Activated T-cell treated with anti-CD3 and anti-CD28 coated beads, Interleukin-2, amount 50 U/mL, for 4 hours (primary cell): Measurements from ENCODE around the gene SH3TC1. TPM values are rescaled to one million over a fixed set of nuclear protein-coding genes. Genes with fewer than 3 reads are reported as not detected.
A peak's percentile ranks its signal among the peaks of the same experiment; 100 is the strongest.

Source experiments
- ATAC-seq, 2 donors: fragments of 200-7000 bp; cut with Tn5 transposase; one replicate each; pipeline ENCODE4 v1.10.0; 2021
- DNase-seq: peaks from one replicate; pipeline ENCODE4 v3.0.0-alpha.2; 2020
- H3K27me3 Mint-ChIP-seq: one replicate; pipeline ENCODE4 v1.8.0; 2021; ENCODE audit warnings: low read depth, mixed read lengths
- H3K36me3 Mint-ChIP-seq: one replicate; pipeline ENCODE4 v1.8.0; 2022; ENCODE audit warnings: mixed read lengths; ENCODE audit not compliant: insufficient read depth
- H3K4me1 Mint-ChIP-seq: one replicate; pipeline ENCODE4 v1.8.0; 2021; ENCODE audit warnings: low read depth, mixed read lengths
- H3K4me3 Mint-ChIP-seq: one replicate; pipeline ENCODE4 v1.8.0; 2021; ENCODE audit warnings: mild to moderate bottlenecking, moderate library complexity, mixed read lengths
- H3K9me3 Mint-ChIP-seq: one replicate; pipeline ENCODE4 v1.8.0; 2021; ENCODE audit warnings: mixed read lengths
- total RNA-seq, 3 donors: library from RNA; stranded (reverse); gene quantifications; one replicate each; pipeline ENCODE4 v1.2.1, GENCODE V29; 2021

Gene SH3TC1
- total RNA-seq, 3 donors from 2014 or later: 3.0 to 8.8 (median 4.0) TPM

DNA sequence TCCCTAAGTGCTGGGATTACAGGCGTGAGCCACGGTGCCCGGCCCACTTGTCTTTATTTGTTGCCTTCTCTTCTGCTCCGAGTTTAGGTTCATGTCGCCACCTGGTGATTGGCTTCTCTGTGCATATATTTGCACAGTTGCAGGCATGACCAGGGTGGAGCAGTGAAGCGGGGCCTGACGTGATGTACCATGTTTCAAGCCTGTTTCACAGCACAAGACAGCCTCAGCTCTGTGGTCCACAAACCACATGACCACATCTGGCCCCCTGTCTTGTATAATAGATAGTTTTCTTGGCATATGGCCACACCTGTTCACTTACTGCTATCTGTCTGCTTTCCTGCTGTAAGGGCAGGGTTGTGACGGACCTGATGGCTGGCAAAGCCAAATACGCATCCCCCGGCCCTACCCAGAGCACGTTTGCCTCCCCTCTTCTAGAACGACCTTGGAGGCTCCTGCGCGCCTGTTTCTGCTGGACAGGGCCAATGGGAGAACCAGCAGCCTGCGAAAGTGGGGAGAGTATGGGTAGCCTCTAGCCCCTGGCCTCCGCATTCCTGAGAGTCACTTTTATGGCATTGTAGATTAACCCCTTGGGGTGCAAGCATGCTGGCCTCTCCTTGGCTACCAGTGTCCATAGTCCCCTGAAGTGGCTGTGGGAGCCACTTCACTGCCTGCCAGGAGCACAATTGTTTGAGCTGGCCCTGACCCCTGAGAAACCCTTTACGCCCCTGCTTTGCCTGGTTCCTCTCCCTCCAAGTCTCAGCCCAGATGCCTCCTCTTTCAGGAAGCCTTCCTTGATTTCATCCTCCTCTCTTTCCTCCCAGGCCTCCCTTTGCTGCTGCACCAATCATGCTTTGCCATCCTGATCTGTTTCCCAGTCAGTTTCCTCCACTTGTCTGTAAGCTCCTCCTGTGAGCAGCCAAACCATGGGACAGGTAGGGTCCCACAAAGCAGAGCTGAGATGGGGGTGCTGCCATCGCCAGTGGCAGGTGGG lies 6.0 kb upstream of the SH3TC1 start:
- H3K9me3 Mint-ChIP-seq: no peaks in the 10 kb centered on the region
- H3K4me3 Mint-ChIP-seq: no peak overlapping the region
- peaks cover 3% of the 10 kb centered on the region for H3K4me1 Mint-ChIP-seq
- no peaks in the 10 kb centered on the region for H3K27me3 Mint-ChIP-seq
- ATAC-seq (peak; percentile 39 to 49), DNase-seq (no peak)
- H3K36me3 Mint-ChIP-seq: no peaks in the 10 kb centered on the region

DNA sequence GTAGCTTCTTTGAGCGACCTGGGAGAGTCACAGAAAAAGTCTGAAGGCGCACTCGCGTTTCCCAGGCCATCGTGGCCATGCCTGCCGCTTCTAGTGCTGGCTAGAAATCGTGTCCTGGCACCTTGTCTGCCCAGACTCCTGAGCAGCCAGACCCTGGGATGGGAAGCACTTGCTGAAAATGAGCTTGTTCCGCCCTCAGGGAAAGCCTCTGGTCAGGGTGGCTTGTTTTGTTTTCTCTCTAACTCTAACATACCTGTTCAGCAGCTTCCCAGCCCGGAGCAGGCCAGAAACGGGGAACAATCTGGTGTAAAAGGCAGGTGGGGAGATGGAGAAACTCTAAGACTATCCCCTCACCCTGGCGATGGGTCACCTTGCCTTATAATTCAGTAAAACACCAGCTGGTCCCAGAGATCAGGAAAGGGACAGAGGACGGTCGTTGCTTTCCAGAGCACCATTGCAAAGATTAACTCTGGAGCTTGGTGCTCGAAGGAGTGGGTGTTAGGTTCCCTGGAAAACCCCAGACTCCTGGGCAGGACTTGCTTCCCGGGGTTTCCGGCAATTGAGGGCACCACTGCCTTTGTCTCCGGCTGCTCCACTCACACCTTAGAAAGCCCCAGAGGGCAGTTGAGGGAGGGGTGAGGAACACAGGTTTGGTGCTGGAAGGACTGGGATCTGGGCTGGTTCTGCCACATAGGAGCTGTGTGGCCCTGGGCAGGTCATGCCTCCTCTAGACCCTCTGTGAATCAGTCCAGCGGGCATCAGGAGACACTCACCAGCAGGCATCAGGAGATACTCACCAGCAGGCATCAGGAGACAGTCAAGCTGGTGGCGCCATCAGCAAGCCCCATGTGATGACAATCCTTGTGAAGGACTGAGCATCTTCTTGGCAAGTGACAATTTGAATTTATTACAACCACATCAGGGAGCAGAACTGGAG lies 4.5 kb upstream of the SH3TC1 start:
- no peaks in the 10 kb centered on the region for H3K27me3 Mint-ChIP-seq
- no peak for ATAC-seq
- no peaks in the 10 kb centered on the region for H3K9me3 Mint-ChIP-seq
- no peaks in the 10 kb centered on the region for H3K36me3 Mint-ChIP-seq
- no peak overlapping the region for H3K4me3 Mint-ChIP-seq
- peaks cover 16% of the 10 kb centered on the region for H3K4me1 Mint-ChIP-seq
- DNase-seq: no peak

DNA sequence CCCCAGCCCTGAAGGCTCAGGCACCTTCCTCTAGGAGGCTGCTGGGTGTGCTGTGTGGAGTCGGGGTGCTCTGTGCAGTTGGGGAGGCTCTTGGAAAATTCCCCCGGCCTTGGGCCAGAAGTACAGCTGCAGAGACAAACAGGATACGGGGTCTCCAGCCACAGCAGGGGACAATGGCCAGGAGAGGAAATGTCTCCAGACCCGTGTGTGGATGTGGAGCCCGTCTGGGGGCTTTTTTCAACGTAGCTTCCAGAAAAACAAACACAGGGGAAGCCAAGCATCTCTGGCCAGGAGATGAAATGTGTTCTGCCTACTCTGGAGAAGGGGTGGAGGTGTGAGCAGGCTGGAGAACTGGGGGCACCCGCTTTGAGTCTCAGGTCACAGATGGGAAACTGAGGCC lies 3.7 kb upstream of the SH3TC1 start:
- no peaks in the 10 kb centered on the region for H3K9me3 Mint-ChIP-seq
- peaks cover 22% of the 10 kb centered on the region for H3K4me1 Mint-ChIP-seq
- H3K27me3 Mint-ChIP-seq: no peaks in the 10 kb centered on the region
- H3K36me3 Mint-ChIP-seq: no peaks in the 10 kb centered on the region
- DNase-seq: no peak
- ATAC-seq: no peak
- no peak overlapping the region for H3K4me3 Mint-ChIP-seq

DNA sequence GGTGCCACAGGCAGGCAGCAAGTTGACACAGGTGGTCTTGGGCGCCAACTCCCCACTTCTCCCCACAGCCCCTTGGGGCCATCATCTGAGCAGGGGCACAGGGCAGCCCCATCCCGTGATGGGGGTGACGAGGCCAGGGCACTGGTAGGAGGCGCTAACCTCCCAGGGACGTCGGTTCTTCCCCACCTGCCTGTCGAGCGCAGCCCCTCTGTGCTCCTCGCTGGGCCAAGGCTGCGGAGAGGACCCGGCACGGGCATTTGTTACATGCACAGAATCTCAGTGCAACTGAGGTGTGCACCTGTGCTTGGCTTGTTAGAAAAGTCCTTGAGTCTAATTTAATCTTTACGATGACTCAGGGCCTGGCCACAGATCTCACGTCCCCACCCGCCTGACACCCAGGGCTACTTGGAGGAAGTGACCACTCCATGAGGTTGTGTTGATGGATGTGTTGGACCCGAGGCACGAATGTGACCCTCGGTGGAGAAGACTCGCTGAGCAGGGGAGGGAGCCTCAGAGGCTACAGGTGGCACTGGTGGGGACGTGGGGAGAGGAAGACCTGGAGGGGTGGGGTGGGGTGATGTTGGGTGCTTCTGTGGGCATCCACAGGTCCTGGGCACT lies 3.1 kb upstream of the SH3TC1 start:
- DNase-seq (no peak), ATAC-seq (no peak)
- no peaks in the 10 kb centered on the region for H3K36me3 Mint-ChIP-seq
- H3K9me3 Mint-ChIP-seq: no peaks in the 10 kb centered on the region
- H3K4me1 Mint-ChIP-seq: peaks cover 27% of the 10 kb centered on the region
- no peaks in the 10 kb centered on the region for H3K27me3 Mint-ChIP-seq
- H3K4me3 Mint-ChIP-seq: no peak overlapping the region

DNA sequence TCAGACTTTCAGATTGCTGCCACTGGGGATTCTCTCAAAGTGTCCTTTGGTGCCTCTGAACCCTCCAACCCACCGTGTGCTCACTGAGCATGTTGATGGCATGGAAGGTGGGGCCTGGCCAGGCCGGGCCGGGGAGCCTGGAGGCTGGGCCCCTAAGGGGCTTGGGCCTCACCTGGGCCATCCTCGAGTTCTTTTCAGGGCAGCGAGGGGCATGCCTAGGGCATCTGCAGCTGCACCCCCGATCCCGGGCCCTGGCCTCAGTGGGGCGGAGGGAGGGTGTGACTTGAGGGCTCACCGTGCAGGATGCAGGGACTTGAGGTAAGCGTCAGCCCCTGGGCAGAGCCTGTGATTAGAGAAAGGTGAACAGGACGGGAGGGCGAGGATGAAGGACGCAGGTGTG lies 1.6 kb upstream of the SH3TC1 start:
- no peak overlapping the region for H3K4me3 Mint-ChIP-seq
- DNase-seq (no peak), ATAC-seq (no peak)
- H3K36me3 Mint-ChIP-seq: no peaks in the 10 kb centered on the region
- peaks cover 42% of the 10 kb centered on the region for H3K4me1 Mint-ChIP-seq
- no peaks in the 10 kb centered on the region for H3K9me3 Mint-ChIP-seq
- no peaks in the 10 kb centered on the region for H3K27me3 Mint-ChIP-seq

DNA sequence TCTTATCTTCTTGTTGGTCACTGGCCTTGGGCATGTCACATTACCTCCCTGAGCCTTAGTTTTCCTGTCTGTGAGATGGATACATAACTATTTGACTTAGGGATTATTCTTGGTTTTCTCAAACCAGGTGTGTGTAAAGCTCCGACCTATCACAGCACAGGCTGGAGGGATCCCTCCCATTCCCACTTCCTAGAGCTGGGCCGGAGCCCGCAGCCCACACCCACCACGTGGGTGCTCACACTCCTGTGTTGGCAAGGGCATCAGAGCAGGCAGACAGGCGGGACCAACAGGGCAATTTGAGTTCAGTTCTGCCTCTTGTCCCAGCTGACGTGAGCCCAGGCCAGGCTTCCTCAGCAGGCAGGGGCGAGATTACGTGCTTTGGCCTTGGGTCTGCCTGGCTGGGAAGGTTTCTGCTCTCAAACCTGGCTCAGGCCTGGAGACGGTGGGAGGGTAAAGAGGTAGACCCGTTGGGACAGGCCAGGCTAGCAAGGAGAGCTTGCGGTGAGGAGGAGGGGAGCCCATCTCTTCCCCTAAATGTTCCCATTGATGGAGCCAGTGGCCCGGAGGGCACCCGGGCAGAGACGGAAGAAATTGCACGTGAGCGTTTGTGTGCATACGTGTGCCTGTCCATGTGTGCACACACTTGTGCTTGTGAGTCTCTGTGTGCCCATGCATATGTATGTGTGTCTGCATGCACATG lies 734 bp upstream of the SH3TC1 start:
- peaks cover 42% of the 10 kb centered on the region for H3K4me1 Mint-ChIP-seq
- DNase-seq: no peak
- no peaks in the 10 kb centered on the region for H3K27me3 Mint-ChIP-seq
- H3K9me3 Mint-ChIP-seq: no peaks in the 10 kb centered on the region
- H3K36me3 Mint-ChIP-seq: no peaks in the 10 kb centered on the region
- peak overlapping the region; percentile 88 for H3K4me3 Mint-ChIP-seq
- no peak for ATAC-seq

DNA sequence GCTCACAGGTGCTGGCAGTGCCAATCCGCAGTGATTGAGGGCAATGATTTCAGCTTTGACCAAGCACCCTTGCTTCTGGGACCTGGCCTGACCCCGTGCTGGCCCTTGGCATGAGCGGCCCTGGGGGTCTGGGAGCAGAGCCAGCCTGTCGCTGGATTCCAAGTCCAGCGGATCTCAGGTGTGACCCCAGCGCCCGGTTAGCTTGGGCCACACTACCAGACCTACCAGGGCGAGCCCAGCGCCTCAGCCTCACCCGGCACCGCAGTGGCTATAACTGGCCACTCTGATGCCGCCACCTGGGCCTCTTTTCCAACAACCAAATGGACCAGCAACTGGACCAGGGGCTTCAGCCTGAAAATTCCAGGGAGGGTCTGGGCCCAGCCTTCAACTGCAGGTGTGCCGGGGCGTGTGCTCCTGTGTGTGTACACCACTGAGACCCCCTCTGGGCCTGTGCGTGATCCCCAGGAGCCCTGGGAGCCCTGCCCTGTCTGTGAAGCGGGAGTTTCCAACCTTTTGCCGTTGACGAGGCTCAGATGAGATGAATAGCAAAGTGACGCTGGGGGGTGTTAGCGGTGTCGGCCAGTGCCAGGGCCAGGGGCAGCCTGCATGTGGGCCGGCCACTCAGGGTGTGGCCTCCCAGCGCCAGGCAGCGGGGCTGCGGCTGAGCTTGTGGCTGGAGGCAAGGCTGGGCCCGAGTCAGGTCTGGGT lies 658 bp downstream of the SH3TC1 start:
- no peaks in the 10 kb centered on the region for H3K36me3 Mint-ChIP-seq
- H3K4me3 Mint-ChIP-seq: peak overlapping the region; percentile 88
- no peaks in the 10 kb centered on the region for H3K27me3 Mint-ChIP-seq
- ATAC-seq (peak; percentile 10 to 20), DNase-seq (no peak)
- peaks cover 42% of the 10 kb centered on the region for H3K4me1 Mint-ChIP-seq
- H3K9me3 Mint-ChIP-seq: no peaks in the 10 kb centered on the region

DNA sequence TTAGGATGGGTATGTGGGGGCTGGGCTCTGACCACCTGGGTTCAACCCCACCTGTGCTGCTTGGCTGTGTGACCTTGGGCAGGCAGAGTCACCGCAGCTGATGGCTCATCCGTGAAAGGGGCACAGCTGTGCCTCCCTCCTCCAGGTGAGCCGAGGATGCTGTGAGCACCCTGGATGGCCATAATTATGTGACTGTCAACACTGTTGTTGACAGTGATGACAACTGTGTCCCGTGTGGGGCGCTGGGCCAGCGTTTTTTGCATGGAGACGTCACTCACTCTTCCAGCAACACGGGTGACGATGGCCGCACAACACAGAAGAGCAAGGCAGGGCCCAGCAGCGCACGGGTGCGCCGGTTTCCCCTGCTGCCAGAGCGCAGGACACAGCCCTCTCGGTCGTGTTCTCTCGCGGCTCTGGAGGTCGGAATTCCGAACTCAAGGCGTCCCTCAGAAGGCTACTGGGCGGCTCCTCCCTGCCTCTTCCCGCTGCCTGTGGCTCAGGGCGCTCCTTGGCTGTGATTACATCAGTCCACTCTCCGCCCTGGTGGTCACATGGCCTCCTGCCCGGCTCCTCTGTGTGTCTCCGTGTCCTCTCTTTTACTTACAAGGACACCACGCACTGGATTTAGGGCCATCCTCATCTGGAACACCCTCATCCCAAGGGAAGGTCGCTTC lies 1.3 kb downstream of the SH3TC1 start:
- peak; percentile 3 to 4 for ATAC-seq
- peaks cover 42% of the 10 kb centered on the region for H3K4me1 Mint-ChIP-seq
- H3K36me3 Mint-ChIP-seq: no peaks in the 10 kb centered on the region
- no peaks in the 10 kb centered on the region for H3K27me3 Mint-ChIP-seq
- DNase-seq: no peak
- H3K4me3 Mint-ChIP-seq: peak overlapping the region; percentile 88
- H3K9me3 Mint-ChIP-seq: no peaks in the 10 kb centered on the region

DNA sequence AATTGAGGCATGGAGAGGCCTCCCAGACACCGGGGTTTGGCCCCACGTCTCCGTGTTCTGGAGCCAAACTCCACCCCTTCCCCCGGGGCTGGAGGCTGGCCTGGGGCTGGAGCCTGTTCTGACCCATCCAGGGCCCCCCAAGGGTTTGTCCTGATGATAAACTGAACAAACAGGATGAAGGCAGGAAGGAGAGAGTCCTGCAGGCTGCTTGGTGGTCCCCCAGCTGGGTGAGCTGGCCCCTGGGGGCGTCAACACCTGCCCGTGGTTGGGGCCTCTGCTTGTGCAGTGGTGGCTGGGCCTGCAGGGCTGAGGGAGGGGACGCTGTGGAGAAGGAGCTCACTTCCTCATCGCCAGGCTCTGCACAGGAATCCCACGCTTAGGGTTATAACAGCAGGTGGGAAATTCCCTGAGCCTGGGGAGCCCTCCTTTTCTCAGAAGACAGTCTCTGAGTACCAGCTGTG lies 2.3 kb downstream of the SH3TC1 start:
- H3K27me3 Mint-ChIP-seq: no peaks in the 10 kb centered on the region
- H3K9me3 Mint-ChIP-seq: no peaks in the 10 kb centered on the region
- peak; percentile 43 for DNase-seq
- H3K36me3 Mint-ChIP-seq: no peaks in the 10 kb centered on the region
- peaks cover 44% of the 10 kb centered on the region for H3K4me1 Mint-ChIP-seq
- ATAC-seq: peak; percentile 56 to 67
- peak overlapping the region; percentile 88 for H3K4me3 Mint-ChIP-seq

DNA sequence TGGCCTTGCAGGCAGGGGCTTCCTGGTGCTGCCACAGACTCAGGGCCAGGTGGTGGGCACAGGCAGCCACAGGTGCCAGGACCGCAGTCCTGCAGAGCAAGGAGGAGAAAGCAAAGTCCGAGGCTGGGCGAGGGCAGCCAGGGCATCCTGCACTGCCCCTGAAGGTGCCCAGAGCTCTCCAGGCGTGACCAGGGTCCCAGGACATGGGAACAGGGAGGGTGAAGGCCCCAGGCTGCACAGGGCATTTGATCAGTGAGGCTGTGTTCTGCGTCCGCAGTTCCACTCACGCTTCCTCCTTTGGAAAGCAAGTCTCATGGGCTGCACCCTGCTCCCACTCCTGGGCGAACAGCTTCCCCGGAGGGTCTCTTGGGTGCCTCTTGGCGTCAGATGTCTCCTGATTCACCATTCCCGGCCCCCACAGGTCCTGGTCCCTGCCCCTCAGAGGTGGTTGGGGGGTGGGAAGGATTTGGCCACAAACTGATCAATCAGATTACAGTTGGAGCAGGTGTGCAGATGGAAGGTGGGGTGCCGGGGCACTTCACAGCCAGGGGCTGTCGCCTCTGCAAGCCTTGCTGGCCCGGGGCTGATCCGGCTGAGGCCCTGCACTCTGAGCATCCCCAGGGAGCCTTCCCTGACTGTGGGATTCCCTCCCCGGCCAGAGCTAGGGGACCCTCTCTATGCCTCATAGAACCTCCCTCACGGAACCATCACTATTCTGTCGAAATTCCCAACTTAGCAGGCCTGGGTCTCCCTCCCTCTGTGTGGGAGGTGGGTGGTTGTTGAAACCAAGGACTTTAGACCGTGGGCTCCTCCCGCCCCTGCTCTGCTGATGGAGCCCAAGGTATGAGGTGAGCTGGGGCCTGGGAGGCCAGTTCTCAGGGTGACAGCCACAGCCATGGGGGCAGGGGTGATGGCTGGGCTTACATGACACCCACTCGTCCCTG lies 3.3 kb downstream of the SH3TC1 start:
- H3K9me3 Mint-ChIP-seq: no peaks in the 10 kb centered on the region
- peak overlapping the region; percentile 88 for H3K4me3 Mint-ChIP-seq
- H3K36me3 Mint-ChIP-seq: peaks cover 3% of the 10 kb centered on the region
- H3K4me1 Mint-ChIP-seq: peaks cover 44% of the 10 kb centered on the region
- no peak for DNase-seq
- ATAC-seq: no peak
- no peaks in the 10 kb centered on the region for H3K27me3 Mint-ChIP-seq

DNA sequence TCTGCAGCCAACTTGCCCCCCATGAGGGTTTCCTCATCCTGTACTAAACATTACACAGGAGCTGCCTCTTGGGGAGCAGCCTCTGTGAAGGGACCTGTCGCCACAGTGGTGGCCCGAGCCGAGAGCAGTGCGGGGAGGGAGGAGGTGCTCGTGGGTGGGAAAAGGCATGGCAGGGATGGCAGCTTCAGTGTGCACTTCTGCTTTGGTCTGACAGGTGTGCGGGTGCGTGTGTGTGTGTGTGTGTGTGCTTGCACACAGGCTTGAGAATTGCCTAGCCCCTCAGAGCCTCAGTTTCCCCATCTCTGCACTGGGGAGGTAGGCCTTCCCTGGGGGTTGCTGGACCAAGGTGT lies 3.9 kb downstream of the SH3TC1 start:
- no peaks in the 10 kb centered on the region for H3K27me3 Mint-ChIP-seq
- H3K4me1 Mint-ChIP-seq: peaks cover 44% of the 10 kb centered on the region
- no peaks in the 10 kb centered on the region for H3K9me3 Mint-ChIP-seq
- peaks cover 6% of the 10 kb centered on the region for H3K36me3 Mint-ChIP-seq
- ATAC-seq (no peak), DNase-seq (no peak)
- no peak overlapping the region for H3K4me3 Mint-ChIP-seq

DNA sequence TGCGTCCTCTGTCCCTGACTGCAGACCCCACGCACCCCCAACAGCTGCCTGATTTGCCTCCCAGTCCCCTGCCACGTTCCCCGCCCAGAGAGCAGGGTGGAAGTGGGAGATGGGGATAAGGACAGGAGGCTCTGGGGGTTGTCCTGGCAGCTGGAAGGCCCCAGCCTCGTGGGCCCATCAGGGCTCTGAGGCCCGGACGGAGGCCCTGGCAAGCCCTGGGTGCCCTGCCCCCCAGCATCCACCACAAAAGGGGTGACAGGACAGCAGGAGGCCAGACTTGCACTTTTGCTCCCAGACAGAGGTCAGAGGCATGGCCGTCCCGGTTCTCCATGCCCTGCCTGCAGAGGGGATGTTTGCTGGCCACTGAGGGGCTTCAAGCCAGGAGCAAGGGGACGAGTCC lies 4.7 kb downstream of the SH3TC1 start:
- peaks cover 6% of the 10 kb centered on the region for H3K36me3 Mint-ChIP-seq

More for the DNA sequence above, 4.7 kb downstream of the SH3TC1 start:
- H3K27me3 Mint-ChIP-seq: no peaks in the 10 kb centered on the region
- no peak overlapping the region for H3K4me3 Mint-ChIP-seq
- H3K4me1 Mint-ChIP-seq: peaks cover 36% of the 10 kb centered on the region
- no peaks in the 10 kb centered on the region for H3K9me3 Mint-ChIP-seq
- DNase-seq (no peak), ATAC-seq (no peak)
